ENCODE results near the gene TIMP2. TPM values are rescaled to one million over a fixed set of nuclear protein-coding genes. Genes with fewer than 3 reads are reported as not detected.

Gene TIMP2
- total and polyA plus RNA-seq, 2 of the 8 experiments (the other 6 are each of a cell fraction or from before 2014, with no cell fraction given) = 18.2 to 43.3 TPM

GRCh38 chr17:78958641-78959127 is 33.5 kb upstream of the TIMP2 start (continued):
- no peak for TF ChIP-seq CHD2 (IDR thresholded peaks at IDR 0.05; ENCODE audit: low read length)
- no peak for TF ChIP-seq CEBPB (IDR thresholded peaks at IDR 0.05; ENCODE audit: low read depth, low read length)
- TF ChIP-seq POLR2AphosphoS5 (IDR thresholded peaks at IDR 0.05; ENCODE audit: low read depth, low read length) = no peak
- TF ChIP-seq HDAC6 (IDR thresholded peaks at IDR 0.05; ENCODE audit: low read depth, low read length) = no peak
- no peak for TF ChIP-seq NRF1 (IDR thresholded peaks at IDR 0.05; ENCODE audit: low read depth, low read length)
- no peak for TF ChIP-seq ATF2 (IDR thresholded peaks at IDR 0.05; ENCODE audit: low read length)
- no peak for TF ChIP-seq CREB1 (IDR thresholded peaks at IDR 0.05)

Data from H1 (cell line).